HG02759 (cell line): ENCODE data around the gene EPN3.

Source experiments
- ATAC-seq: cut with Tn5 transposase; IDR thresholded peaks from one replicate; pipeline ENCODE4 v1.9.1; 2021; ENCODE audit warnings: mild to moderate bottlenecking, moderate library complexity; ENCODE audit not compliant: unreplicated experiment

EPN3 gene

GRCh38 chr17:50565402-50566350 lies 33.1 kb downstream of the EPN3 start:
- ATAC-seq = no peak

DNA sequence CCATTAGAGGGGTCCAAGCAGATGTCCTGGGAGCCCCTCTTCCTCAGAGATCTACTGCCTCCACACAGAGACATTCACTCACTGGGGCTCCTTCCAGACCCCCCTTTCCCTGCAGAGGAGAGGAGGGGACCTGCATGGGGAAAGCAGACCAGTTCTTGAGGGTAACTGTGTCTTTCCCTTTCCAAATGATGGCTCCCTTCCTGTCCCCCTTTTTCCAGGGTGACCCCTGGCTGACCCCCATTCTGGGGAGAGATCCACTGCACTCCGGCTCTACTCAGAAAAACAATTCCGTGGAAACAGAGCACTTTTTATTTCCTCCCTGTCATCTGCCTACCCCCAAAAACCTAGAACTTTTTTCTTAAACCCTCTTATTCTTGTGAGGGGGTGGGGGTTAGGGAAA lies 34.4 kb downstream of the EPN3 start:
- no peak for ATAC-seq

- no peak for ATAC-seq
These were observed 36.1 kb downstream of the EPN3 start for GRCh38 chr17:50568659-50569058.

- ATAC-seq = no peak
These were observed 37.1 kb downstream of the EPN3 start for GRCh38 chr17:50569592-50569991.

DNA sequence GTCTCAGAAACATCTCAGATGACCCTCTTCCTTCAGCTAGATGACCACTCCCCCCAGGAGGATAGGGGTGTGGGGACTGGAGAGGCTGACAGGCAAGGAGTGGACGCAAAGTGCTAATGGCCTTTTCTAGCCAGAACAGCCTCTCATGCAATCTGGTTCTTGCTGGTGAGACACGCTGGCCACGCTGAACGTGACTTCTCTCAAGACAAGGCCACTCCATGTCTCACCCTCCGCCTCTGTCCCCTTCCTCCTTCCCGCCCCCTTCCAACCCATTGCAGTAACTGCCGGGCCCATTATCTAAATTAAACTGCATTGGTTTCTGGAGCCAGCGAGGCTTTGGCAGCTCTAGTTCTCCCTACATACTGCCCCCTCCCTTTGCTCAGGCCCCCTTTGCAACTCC lies 37.5 kb downstream of the EPN3 start:
- no peak for ATAC-seq

- no peak for ATAC-seq
These were observed 38.0 kb downstream of the EPN3 start for GRCh38 chr17:50570528-50570927.

DNA sequence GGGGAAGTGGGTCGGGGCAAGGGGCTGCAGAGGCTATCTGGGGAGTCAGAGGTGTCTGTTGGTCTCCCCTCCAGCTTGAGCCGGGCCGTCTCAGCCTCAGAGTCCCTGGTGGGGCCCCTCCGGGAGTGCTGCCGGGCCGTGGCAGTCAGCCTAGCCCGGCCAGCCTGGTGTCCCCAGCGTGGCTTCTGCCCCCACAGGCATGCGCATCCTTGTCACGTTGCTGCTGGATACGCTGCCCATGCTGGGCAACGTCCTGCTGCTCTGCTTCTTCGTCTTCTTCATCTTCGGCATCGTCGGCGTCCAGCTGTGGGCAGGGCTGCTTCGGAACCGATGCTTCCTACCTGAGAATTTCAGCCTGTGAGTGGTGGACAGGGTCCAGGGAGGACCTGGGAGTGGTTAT lies 39.1 kb downstream of the EPN3 start:
- no peak for ATAC-seq

DNA sequence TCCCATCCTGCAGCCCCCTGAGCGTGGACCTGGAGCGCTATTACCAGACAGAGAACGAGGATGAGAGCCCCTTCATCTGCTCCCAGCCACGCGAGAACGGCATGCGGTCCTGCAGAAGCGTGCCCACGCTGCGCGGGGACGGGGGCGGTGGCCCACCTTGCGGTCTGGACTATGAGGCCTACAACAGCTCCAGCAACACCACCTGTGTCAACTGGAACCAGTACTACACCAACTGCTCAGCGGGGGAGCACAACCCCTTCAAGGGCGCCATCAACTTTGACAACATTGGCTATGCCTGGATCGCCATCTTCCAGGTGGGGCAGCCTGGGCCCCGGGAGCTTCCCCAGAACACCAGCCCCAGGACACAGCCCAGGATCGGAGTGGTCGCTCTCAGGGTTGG lies 40.0 kb downstream of the EPN3 start:
- no peak for ATAC-seq

- ATAC-seq = no peak
These were observed 41.5 kb downstream of the EPN3 start for GRCh38 chr17:50573866-50574611.

- ATAC-seq = no peak
These were observed 43.2 kb downstream of the EPN3 start for GRCh38 chr17:50575581-50576210.

GRCh38 chr17:50576864-50577263 lies 44.3 kb downstream of the EPN3 start:
- no peak for ATAC-seq

DNA sequence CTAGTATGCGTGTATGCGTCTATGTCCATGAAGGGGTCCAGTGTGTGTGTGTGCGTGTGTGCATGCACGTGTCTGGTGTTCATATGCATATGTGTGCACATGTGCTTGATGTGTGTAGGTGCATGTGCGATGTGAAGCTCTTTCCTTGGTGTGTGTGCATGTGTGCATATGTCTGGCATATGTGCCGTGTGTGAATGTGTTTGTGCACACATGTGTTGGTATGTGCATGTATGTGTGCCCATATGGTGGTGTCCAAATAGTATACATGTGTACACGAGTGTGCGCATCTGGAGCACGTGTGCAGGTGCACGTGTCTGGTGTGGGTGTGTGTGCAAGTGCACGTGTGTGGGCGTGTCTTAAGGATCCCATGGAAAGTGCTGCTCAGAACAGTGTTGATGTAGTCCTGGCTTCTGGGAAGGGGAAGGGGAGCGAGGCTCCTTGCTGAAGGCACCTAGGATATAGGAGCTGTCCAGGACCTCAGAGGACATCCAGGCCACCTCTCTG lies 45.0 kb downstream of the EPN3 start:
- ATAC-seq = no peak

DNA sequence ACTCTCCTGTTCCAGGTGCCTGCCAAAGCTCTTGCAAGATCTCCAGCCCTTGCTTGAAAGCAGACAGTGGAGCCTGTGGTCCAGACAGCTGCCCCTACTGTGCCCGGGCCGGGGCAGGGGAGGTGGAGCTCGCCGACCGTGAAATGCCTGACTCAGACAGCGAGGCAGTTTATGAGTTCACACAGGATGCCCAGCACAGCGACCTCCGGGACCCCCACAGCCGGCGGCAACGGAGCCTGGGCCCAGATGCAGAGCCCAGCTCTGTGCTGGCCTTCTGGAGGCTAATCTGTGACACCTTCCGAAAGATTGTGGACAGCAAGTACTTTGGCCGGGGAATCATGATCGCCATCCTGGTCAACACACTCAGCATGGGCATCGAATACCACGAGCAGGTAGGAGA lies 45.6 kb downstream of the EPN3 start:
- no peak for ATAC-seq

GRCh38 chr17:50579399-50579798 lies 46.9 kb downstream of the EPN3 start:
- no peak for ATAC-seq

- ATAC-seq = no peak
These were observed 48.1 kb downstream of the EPN3 start for GRCh38 chr17:50580646-50581045.

DNA sequence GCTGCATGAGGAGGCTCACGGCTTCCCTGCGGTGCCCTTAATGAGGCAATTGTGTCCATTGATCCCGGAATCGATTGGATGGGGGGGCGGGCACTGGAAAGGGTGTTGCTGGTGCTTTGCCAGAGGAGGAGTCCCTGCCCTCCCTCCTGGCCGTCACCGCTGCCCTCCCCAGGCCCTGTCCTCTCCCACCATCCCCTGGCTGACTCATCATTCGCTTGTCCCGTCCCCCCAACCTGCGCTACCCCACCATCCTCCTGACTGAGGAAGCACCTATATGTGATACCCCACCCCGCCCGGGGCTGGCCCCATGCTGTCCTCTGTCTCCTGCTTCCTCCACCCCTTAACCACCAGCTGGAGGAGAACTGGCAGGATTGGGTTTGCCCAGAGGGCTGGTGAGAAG lies 48.8 kb downstream of the EPN3 start:
- no peak for ATAC-seq

DNA sequence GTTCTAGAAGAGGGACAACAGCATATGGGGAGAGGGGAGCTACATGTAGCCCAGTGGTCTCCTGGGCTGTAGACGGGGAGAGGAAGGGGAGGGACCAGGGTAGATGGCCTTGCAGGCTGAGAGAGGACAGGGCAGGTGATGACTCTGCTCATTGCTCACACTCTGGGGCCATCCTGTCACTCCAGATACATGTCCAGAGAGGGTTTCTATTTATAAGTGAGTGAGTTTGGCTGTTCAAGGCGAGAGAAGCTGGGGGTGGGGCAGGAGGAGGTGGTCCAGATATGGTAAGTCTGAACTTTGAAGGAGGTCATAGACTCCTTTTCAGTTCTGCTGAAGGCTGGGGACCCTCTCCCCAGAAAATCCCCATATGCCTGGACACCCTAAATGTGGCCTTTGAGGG lies 50.2 kb downstream of the EPN3 start:
- no peak for ATAC-seq

GRCh38 chr17:50583641-50584040 lies 51.1 kb downstream of the EPN3 start:
- no peak for ATAC-seq

GRCh38 chr17:50584116-50584515 lies 51.6 kb downstream of the EPN3 start:
- no peak for ATAC-seq

GRCh38 chr17:50584749-50585148 lies 52.2 kb downstream of the EPN3 start:
- no peak for ATAC-seq

GRCh38 chr17:50585346-50585745 lies 52.8 kb downstream of the EPN3 start:
- ATAC-seq = no peak
